ENCODE data around the gene CHI3L1.

DNA sequence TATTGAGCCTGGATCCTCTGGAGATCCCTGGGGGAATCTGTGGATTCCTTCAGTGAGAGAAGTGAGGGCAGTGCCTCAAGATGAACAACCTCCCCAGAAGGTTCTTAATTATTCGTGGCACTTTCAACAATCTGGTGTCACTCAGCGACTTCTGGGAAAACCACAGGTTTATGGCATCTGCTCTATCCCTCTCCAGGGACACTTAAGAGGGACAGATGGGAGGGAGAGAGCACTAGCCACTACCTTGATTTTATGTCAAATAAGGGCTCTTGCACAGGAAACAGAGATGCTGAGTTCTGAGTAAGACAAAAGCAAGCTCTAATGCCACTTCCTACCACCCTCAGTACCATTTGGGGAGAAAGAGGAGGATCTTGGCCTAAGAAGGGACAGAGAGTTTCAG is 21.2 kb upstream of the CHI3L1 start:
- TF ChIP-seq, protein P1, sequence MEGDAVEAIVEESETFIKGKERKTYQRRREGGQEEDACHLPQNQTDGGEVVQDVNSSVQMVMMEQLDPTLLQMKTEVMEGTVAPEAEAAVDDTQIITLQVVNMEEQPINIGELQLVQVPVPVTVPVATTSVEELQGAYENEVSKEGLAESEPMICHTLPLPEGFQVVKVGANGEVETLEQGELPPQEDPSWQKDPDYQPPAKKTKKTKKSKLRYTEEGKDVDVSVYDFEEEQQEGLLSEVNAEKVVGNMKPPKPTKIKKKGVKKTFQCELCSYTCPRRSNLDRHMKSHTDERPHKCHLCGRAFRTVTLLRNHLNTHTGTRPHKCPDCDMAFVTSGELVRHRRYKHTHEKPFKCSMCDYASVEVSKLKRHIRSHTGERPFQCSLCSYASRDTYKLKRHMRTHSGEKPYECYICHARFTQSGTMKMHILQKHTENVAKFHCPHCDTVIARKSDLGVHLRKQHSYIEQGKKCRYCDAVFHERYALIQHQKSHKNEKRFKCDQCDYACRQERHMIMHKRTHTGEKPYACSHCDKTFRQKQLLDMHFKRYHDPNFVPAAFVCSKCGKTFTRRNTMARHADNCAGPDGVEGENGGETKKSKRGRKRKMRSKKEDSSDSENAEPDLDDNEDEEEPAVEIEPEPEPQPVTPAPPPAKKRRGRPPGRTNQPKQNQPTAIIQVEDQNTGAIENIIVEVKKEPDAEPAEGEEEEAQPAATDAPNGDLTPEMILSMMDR (IDR thresholded peaks at IDR 0.05; ENCODE audit: low read depth, low read length, missing input control) = no peak
- no peak for TF ChIP-seq JUND (IDR thresholded peaks at IDR 0.05)
- no peak for TF ChIP-seq RAD21 (IDR thresholded peaks at IDR 0.05)
- no peak for TF ChIP-seq MAX (IDR thresholded peaks at IDR 0.05)
- TF ChIP-seq TAF1 (conservative IDR thresholded peaks at IDR 0.05) = no peak
- no peak for TF ChIP-seq RXRA (IDR thresholded peaks at IDR 0.05)
- TF ChIP-seq GABPA (IDR thresholded peaks at IDR 0.05 in 1 of 2, conservative IDR thresholded peaks at IDR 0.05 in 1 of 2) = no peak
- TF ChIP-seq, protein P2, sequence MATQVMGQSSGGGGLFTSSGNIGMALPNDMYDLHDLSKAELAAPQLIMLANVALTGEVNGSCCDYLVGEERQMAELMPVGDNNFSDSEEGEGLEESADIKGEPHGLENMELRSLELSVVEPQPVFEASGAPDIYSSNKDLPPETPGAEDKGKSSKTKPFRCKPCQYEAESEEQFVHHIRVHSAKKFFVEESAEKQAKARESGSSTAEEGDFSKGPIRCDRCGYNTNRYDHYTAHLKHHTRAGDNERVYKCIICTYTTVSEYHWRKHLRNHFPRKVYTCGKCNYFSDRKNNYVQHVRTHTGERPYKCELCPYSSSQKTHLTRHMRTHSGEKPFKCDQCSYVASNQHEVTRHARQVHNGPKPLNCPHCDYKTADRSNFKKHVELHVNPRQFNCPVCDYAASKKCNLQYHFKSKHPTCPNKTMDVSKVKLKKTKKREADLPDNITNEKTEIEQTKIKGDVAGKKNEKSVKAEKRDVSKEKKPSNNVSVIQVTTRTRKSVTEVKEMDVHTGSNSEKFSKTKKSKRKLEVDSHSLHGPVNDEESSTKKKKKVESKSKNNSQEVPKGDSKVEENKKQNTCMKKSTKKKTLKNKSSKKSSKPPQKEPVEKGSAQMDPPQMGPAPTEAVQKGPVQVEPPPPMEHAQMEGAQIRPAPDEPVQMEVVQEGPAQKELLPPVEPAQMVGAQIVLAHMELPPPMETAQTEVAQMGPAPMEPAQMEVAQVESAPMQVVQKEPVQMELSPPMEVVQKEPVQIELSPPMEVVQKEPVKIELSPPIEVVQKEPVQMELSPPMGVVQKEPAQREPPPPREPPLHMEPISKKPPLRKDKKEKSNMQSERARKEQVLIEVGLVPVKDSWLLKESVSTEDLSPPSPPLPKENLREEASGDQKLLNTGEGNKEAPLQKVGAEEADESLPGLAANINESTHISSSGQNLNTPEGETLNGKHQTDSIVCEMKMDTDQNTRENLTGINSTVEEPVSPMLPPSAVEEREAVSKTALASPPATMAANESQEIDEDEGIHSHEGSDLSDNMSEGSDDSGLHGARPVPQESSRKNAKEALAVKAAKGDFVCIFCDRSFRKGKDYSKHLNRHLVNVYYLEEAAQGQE (IDR thresholded peaks at IDR 0.05) = no peak
- no peak for TF ChIP-seq YY1 (IDR thresholded peaks at IDR 0.05)
- TF ChIP-seq, protein P3, sequence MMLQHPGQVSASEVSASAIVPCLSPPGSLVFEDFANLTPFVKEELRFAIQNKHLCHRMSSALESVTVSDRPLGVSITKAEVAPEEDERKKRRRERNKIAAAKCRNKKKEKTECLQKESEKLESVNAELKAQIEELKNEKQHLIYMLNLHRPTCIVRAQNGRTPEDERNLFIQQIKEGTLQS (IDR thresholded peaks at IDR 0.05) = no peak
- TF ChIP-seq SP1 (IDR thresholded peaks at IDR 0.05) = no peak
- TF ChIP-seq FOXA1 (IDR thresholded peaks at IDR 0.05) = no peak
- TF ChIP-seq NR2F2 (IDR thresholded peaks at IDR 0.05) = no peak
